HG02884 (cell line): Measurements from ENCODE around the gene CD6.
A peak's percentile ranks its signal among the peaks of the same experiment; 100 is the strongest.
"Not testable (repeated sequence)": the region's sequence is repeated elsewhere in the genome, so short reads cannot be mapped to it uniquely, and the experiment has no call there.

ENCODE experiments used
- ATAC-seq: cut with Tn5 transposase; IDR thresholded peaks from one replicate; pipeline ENCODE4 v1.9.1; 2021; ENCODE audit warnings: mild to moderate bottlenecking, moderate library complexity; ENCODE audit not compliant: unreplicated experiment

CD6 gene

GRCh38 chr11:61049859-61050258 lies 78.4 kb downstream of the CD6 start:
- ATAC-seq: no peak

- no peak for ATAC-seq
These were observed 80.9 kb downstream of the CD6 start for GRCh38 chr11:61052182-61052972.

GRCh38 chr11:61053191-61053590 lies 81.7 kb downstream of the CD6 start:
- ATAC-seq: no peak

GRCh38 chr11:61054513-61054912 lies 83.0 kb downstream of the CD6 start:
- no peak for ATAC-seq

GRCh38 chr11:61054927-61055562 lies 83.6 kb downstream of the CD6 start:
- no peak for ATAC-seq

GRCh38 chr11:61055776-61056175 lies 84.3 kb downstream of the CD6 start:
- ATAC-seq: no peak

GRCh38 chr11:61056571-61056970 lies 85.1 kb downstream of the CD6 start:
- ATAC-seq: no peak

- ATAC-seq: no peak
These were observed 85.5 kb downstream of the CD6 start for GRCh38 chr11:61056981-61057380.

GRCh38 chr11:61057615-61058014 lies 86.1 kb downstream of the CD6 start:
- ATAC-seq: no peak

GRCh38 chr11:61058583-61059259 lies 87.2 kb downstream of the CD6 start:
- ATAC-seq: no peak

GRCh38 chr11:61059260-61059752 lies 87.8 kb downstream of the CD6 start:
- ATAC-seq: no peak

- peak; percentile 78 for ATAC-seq
These were observed 89.8 kb downstream of the CD6 start for GRCh38 chr11:61061081-61061826.

- ATAC-seq: no peak
These were observed 90.9 kb downstream of the CD6 start for GRCh38 chr11:61062181-61062930.

GRCh38 chr11:61065236-61065635 lies 93.8 kb downstream of the CD6 start:
- not testable (repeated sequence) for ATAC-seq

- no peak for ATAC-seq
These were observed 94.6 kb downstream of the CD6 start for GRCh38 chr11:61065955-61066638.

- no peak for ATAC-seq
These were observed 95.2 kb downstream of the CD6 start for GRCh38 chr11:61066645-61067044.

GRCh38 chr11:61067782-61068446 lies 96.4 kb downstream of the CD6 start:
- no peak for ATAC-seq

GRCh38 chr11:61068581-61068980 lies 97.1 kb downstream of the CD6 start:
- no peak for ATAC-seq

- no peak for ATAC-seq
These were observed 97.9 kb downstream of the CD6 start for GRCh38 chr11:61069427-61069826.
